Liver (tissue), 9 donors: ENCODE data around the gene KSR1. TPM values are rescaled to one million over a fixed set of nuclear protein-coding genes. Genes with fewer than 3 reads are reported as not detected.

Experiments used
- DNase-seq: peaks from one replicate; pipeline ENCODE4 v3.0.0-alpha.2; 2017; ENCODE audit warnings: low spot score
- H3K27ac ChIP-seq, 2 donors: one replicate each; pipeline ENCODE4 v1.7.0; 2013; ENCODE audit warnings: inconsistent platforms in 2 of 2, low read length in 2 of 2, control low read depth in 1 of 2, low read depth in 1 of 2, mild to moderate bottlenecking in 1 of 2
- H3K27me3 ChIP-seq, 4 donors: one replicate each; pipeline versions ENCODE4 v1.6.1 to v1.7.0; 2013; ENCODE audit warnings: low read length in 3 of 4, inconsistent platforms in 1 of 4, mild to moderate bottlenecking in 1 of 4, moderate library complexity in 1 of 4; ENCODE audit not compliant: control insufficient read depth in 4 of 4, insufficient read depth in 4 of 4
- H3K36me3 ChIP-seq, 4 donors: one replicate each; pipeline versions ENCODE4 v1.6.1 to v1.7.0; 2013; ENCODE audit warnings: low read length in 3 of 4, mild to moderate bottlenecking in 3 of 4, low read depth in 1 of 4, moderate library complexity in 1 of 4; ENCODE audit not compliant: control insufficient read depth in 4 of 4, insufficient read depth in 3 of 4
- H3K4me1 ChIP-seq, 4 donors: one replicate each; pipeline versions ENCODE4 v1.6.1 to v1.7.0; 2013; ENCODE audit warnings: low read length in 3 of 4, mild to moderate bottlenecking in 3 of 4, moderate library complexity in 1 of 4; ENCODE audit not compliant: control insufficient read depth in 4 of 4, insufficient read depth in 4 of 4
- H3K4me3 ChIP-seq, 3 donors: one replicate each; pipeline versions ENCODE4 v1.6.1 to v1.7.0; 2013; ENCODE audit warnings: low read length in 3 of 3, control low read depth in 1 of 3, low read depth in 1 of 3, mild to moderate bottlenecking in 1 of 3
- H3K9ac ChIP-seq, 2 donors: one replicate each; pipeline ENCODE4 v1.7.0; 2013; ENCODE audit warnings: low read length in 2 of 2, mild to moderate bottlenecking in 2 of 2, moderate library complexity in 2 of 2, control low read depth in 1 of 2, low read depth in 1 of 2
- H3K9me3 ChIP-seq, 4 donors: one replicate each; pipeline versions ENCODE4 v1.6.1 to v1.7.0; 2013; ENCODE audit warnings: low read length in 3 of 4; ENCODE audit not compliant: control insufficient read depth in 4 of 4
- FOXA1 ChIP-seq: IDR thresholded peaks from 2 replicates; pipeline ENCODE4 v1.6.1; 2016; ENCODE audit warnings: antibody characterized with exemption
- HNF4G ChIP-seq: IDR thresholded peaks from 2 replicates; pipeline ENCODE4 v1.6.1; 2016; ENCODE audit warnings: antibody characterized with exemption
- JUND ChIP-seq, 2 donors: IDR thresholded peaks; 2 replicates each; pipeline ENCODE4 v1.6.1; 2016; ENCODE audit warnings: antibody characterized with exemption in 2 of 2
- NR2F2 ChIP-seq: IDR thresholded peaks from 2 replicates; pipeline ENCODE4 v1.6.1; 2016; ENCODE audit warnings: antibody characterized with exemption
- RAD21 ChIP-seq, 2 donors: IDR thresholded peaks; 2 replicates each; pipeline ENCODE4 v1.6.1; 2016; ENCODE audit warnings: antibody characterized with exemption in 2 of 2, mild to moderate bottlenecking in 2 of 2
- WGBS: extraction: QIAGEN DNeasy Blood & Tissue Kit; methylation state at CpG from one replicate; pipeline ENCODE4 v1.1.7; 2013; 5-methylcytosine and 5-hydroxymethylcytosine counted together
- polyA plus RNA-seq, 2 donors: library from polyadenylated mRNA; stranded (reverse) in 1 of 2; unstranded in 1 of 2; fragments of 200-250 nt in 1 of 2; fragments of >200 nt in 1 of 2; fragmentation: Nextera tagmentation in 1 of 2; extraction: Ambion mirVana in 1 of 2; gene quantifications; one replicate each; pipeline versions ENCODE4 v1.2.1 to v1.2.3, GENCODE V29; 2013 to 2015
- total RNA-seq, 2 donors: library from RNA; depleted of rRNA; stranded (reverse); fragments of >200 nt; gene quantifications; one replicate each; pipeline ENCODE4 v1.2.3, GENCODE V29; 2014
- TF ChIP-seq, protein P1 (sequence below): IDR thresholded peaks from 2 replicates; pipeline ENCODE4 v1.6.1; 2016; ENCODE audit warnings: antibody characterized with exemption, mild to moderate bottlenecking
- TF ChIP-seq, protein P2 (sequence below): fragments of 150-350 bp; IDR thresholded peaks from 2 replicates; pipeline ENCODE4 v1.5.1; 2017; ENCODE audit warnings: improper control_type of control experiment, low read depth, low read length; ENCODE audit not compliant: missing input control
- TF ChIP-seq, protein P3 (sequence below): IDR thresholded peaks from 2 replicates; pipeline ENCODE4 v1.6.1; 2016; ENCODE audit warnings: antibody characterized with exemption
- TF ChIP-seq, protein P4 (sequence below): IDR thresholded peaks from 2 replicates; pipeline ENCODE4 v1.6.1; 2016; ENCODE audit warnings: antibody characterized with exemption
- TF ChIP-seq, protein P5 (sequence below): IDR thresholded peaks from 2 replicates; pipeline ENCODE4 v1.6.1; 2016; ENCODE audit warnings: antibody characterized with exemption
- donor health status: healthy.
- donor health status: healthy.
- donor health status: healthy.
- donor health status: healthy.
- donor health status: healthy.

Gene KSR1
- total and polyA plus RNA-seq, 4 donors, result 1.2 to 9.0 (median 4.1) TPM

DNA sequence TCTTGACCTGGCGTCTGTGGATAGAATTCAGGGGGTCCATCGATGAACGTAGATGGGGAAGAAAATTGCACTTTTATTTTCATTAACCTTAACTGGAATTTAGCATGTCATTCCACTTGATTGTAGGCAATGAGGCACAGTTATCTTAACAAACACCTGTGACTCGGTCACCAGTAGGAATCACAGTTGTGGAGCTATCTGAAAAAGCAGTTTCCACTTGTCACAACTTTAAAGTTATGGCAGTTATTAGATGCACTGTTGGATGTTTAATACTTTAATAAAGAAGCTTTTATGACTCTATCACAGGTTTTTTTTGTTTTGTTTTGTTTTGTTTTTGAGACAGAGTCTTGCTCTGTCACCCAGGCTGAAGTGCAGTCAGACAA is 91.0 kb downstream of the KSR1 start:
- no peak for DNase-seq
- WGBS, result 77% methylated on average over 4 of the region's 4 CpGs
- H3K9me3 ChIP-seq, result no peaks in the 10 kb centered on the region
- no peaks in the 10 kb centered on the region for H3K27me3 ChIP-seq
- no peaks in the 10 kb centered on the region for H3K4me1 ChIP-seq
- H3K36me3 ChIP-seq, result peaks cover 0 to 2% (median under 1%) of the 10 kb centered on the region in 4 donors
- TF ChIP-seq JUND (IDR thresholded peaks at IDR 0.05), result no peak
- TF ChIP-seq, protein P1, sequence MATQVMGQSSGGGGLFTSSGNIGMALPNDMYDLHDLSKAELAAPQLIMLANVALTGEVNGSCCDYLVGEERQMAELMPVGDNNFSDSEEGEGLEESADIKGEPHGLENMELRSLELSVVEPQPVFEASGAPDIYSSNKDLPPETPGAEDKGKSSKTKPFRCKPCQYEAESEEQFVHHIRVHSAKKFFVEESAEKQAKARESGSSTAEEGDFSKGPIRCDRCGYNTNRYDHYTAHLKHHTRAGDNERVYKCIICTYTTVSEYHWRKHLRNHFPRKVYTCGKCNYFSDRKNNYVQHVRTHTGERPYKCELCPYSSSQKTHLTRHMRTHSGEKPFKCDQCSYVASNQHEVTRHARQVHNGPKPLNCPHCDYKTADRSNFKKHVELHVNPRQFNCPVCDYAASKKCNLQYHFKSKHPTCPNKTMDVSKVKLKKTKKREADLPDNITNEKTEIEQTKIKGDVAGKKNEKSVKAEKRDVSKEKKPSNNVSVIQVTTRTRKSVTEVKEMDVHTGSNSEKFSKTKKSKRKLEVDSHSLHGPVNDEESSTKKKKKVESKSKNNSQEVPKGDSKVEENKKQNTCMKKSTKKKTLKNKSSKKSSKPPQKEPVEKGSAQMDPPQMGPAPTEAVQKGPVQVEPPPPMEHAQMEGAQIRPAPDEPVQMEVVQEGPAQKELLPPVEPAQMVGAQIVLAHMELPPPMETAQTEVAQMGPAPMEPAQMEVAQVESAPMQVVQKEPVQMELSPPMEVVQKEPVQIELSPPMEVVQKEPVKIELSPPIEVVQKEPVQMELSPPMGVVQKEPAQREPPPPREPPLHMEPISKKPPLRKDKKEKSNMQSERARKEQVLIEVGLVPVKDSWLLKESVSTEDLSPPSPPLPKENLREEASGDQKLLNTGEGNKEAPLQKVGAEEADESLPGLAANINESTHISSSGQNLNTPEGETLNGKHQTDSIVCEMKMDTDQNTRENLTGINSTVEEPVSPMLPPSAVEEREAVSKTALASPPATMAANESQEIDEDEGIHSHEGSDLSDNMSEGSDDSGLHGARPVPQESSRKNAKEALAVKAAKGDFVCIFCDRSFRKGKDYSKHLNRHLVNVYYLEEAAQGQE, result no peak
- TF ChIP-seq, protein P2, sequence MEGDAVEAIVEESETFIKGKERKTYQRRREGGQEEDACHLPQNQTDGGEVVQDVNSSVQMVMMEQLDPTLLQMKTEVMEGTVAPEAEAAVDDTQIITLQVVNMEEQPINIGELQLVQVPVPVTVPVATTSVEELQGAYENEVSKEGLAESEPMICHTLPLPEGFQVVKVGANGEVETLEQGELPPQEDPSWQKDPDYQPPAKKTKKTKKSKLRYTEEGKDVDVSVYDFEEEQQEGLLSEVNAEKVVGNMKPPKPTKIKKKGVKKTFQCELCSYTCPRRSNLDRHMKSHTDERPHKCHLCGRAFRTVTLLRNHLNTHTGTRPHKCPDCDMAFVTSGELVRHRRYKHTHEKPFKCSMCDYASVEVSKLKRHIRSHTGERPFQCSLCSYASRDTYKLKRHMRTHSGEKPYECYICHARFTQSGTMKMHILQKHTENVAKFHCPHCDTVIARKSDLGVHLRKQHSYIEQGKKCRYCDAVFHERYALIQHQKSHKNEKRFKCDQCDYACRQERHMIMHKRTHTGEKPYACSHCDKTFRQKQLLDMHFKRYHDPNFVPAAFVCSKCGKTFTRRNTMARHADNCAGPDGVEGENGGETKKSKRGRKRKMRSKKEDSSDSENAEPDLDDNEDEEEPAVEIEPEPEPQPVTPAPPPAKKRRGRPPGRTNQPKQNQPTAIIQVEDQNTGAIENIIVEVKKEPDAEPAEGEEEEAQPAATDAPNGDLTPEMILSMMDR, result no peak
- TF ChIP-seq HNF4G, result no peak
- TF ChIP-seq, protein P3, sequence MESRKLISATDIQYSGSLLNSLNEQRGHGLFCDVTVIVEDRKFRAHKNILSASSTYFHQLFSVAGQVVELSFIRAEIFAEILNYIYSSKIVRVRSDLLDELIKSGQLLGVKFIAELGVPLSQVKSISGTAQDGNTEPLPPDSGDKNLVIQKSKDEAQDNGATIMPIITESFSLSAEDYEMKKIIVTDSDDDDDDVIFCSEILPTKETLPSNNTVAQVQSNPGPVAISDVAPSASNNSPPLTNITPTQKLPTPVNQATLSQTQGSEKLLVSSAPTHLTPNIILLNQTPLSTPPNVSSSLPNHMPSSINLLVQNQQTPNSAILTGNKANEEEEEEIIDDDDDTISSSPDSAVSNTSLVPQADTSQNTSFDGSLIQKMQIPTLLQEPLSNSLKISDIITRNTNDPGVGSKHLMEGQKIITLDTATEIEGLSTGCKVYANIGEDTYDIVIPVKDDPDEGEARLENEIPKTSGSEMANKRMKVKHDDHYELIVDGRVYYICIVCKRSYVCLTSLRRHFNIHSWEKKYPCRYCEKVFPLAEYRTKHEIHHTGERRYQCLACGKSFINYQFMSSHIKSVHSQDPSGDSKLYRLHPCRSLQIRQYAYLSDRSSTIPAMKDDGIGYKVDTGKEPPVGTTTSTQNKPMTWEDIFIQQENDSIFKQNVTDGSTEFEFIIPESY, result no peak
- TF ChIP-seq, protein P4, sequence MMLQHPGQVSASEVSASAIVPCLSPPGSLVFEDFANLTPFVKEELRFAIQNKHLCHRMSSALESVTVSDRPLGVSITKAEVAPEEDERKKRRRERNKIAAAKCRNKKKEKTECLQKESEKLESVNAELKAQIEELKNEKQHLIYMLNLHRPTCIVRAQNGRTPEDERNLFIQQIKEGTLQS, result no peak
- TF ChIP-seq NR2F2, result no peak
- TF ChIP-seq, protein P5, sequence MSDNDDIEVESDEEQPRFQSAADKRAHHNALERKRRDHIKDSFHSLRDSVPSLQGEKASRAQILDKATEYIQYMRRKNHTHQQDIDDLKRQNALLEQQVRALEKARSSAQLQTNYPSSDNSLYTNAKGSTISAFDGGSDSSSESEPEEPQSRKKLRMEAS, result no peak
- no peak for TF ChIP-seq RAD21 (IDR thresholded peaks at IDR 0.05)
- H3K4me3 ChIP-seq, result no peak overlapping the region
- no peak overlapping the region for H3K27ac ChIP-seq
- no peak overlapping the region for H3K9ac ChIP-seq

DNA sequence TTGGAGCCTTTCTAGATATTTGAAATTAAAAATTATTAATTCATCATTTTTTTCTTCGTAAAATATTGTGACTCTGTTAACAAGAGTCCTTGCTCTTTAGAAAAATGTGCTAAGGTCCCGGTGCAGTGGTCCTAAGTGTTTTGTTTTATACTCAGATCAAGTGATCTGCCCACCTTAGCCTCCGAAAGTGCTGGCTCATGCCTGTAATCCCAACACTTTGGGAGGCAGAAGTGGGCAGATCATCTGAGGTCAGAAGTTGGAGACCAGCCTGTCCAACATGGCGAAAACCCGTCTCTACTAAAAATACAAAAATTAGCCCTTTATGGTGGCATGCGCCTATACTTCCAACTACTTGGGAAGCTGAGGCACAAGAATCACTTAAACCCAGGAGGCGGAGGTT is 92.1 kb downstream of the KSR1 start:
- DNase-seq, result no peak
- Histone ChIP-seq H3K27me3 (no peaks in the 10 kb centered on the region), H3K4me3 (no peak overlapping the region), H3K27ac (no peak overlapping the region), H3K36me3 (peaks cover 0 to 2% (median under 1%) of the 10 kb centered on the region in 4 donors), H3K4me1 (no peaks in the 10 kb centered on the region), H3K9ac (no peak overlapping the region), H3K9me3 (no peaks in the 10 kb centered on the region)
- TF ChIP-seq, protein P1, result no peak
- no peak for TF ChIP-seq FOXA1
- 97% methylated on average over 7 of the region's 7 CpGs for WGBS
